Astrocyte (in vitro differentiated cells and primary cell): ENCODE results near the gene TGM6. TPM values are rescaled to one million over a fixed set of nuclear protein-coding genes. Genes with fewer than 3 reads are reported as not detected.

Source experiments
- DNase-seq: peaks from one replicate; pipeline ENCODE4 v3.0.0-alpha.2; 2010; ENCODE audit warnings: low read depth
- FAIRE-seq: peaks from 2 replicates; lab custom pipeline; 2011; peaks lifted over from hg19 to GRCh38; lab: Jason Lieb, UNC
- H2AFZ ChIP-seq: 2 replicates; pipeline ENCODE4 v1.6.0; 2012; ENCODE audit warnings: low read depth, low read length, inconsistent platforms
- H3K27ac ChIP-seq: 2 replicates; pipeline ENCODE4 v1.5.1; 2011; ENCODE audit warnings: low read depth, low read length, inconsistent platforms
- H3K27me3 ChIP-seq: 2 replicates; pipeline ENCODE4 v1.6.0; 2011; ENCODE audit warnings: low read length, inconsistent platforms; ENCODE audit not compliant: insufficient read depth
- H3K36me3 ChIP-seq: 2 replicates; pipeline ENCODE4 v1.5.1; 2011; ENCODE audit warnings: low read length, inconsistent platforms; ENCODE audit not compliant: insufficient read depth
- H3K4me1 ChIP-seq: 2 replicates; pipeline ENCODE4 v1.5.1; 2011; ENCODE audit warnings: low read length, inconsistent platforms; ENCODE audit not compliant: insufficient read depth
- H3K4me2 ChIP-seq: 2 replicates; pipeline ENCODE4 v1.6.0; 2012; ENCODE audit warnings: low read length, inconsistent platforms
- H3K4me3 ChIP-seq: 2 replicates; pipeline ENCODE4 v1.5.1; 2011; ENCODE audit warnings: low read depth, mild to moderate bottlenecking, low read length, inconsistent platforms; ENCODE audit not compliant: insufficient read depth
- H3K79me2 ChIP-seq: 2 replicates; pipeline ENCODE4 v1.6.0; 2012; ENCODE audit warnings: mild to moderate bottlenecking, low read length, inconsistent platforms; ENCODE audit not compliant: insufficient read depth
- H3K9ac ChIP-seq: 2 replicates; pipeline ENCODE4 v1.6.0; 2012; ENCODE audit warnings: mild to moderate bottlenecking, low read length, inconsistent platforms
- H3K9me3 ChIP-seq: 2 replicates; pipeline ENCODE4 v1.5.1; 2012; ENCODE audit warnings: low read depth, mild to moderate bottlenecking, low read length, inconsistent platforms; ENCODE audit not compliant: insufficient read depth
- H4K20me1 ChIP-seq: 2 replicates; pipeline ENCODE4 v1.6.0; 2012; ENCODE audit warnings: low read length, inconsistent platforms; ENCODE audit not compliant: insufficient read depth
- H3K27ac Mint-ChIP-seq: one replicate; pipeline ENCODE4 v1.8.0; 2021; ENCODE audit warnings: mild to moderate bottlenecking, mixed read lengths; ENCODE audit not compliant: unreplicated experiment
- H3K27me3 Mint-ChIP-seq: one replicate; pipeline ENCODE4 v1.8.0; 2021; ENCODE audit warnings: low read depth, mixed read lengths; ENCODE audit not compliant: unreplicated experiment
- H3K36me3 Mint-ChIP-seq: one replicate; pipeline ENCODE4 v1.8.0; 2021; ENCODE audit warnings: low read depth, mixed read lengths; ENCODE audit not compliant: unreplicated experiment
- H3K4me1 Mint-ChIP-seq: one replicate; pipeline ENCODE4 v1.8.0; 2021; ENCODE audit warnings: low read depth, mixed read lengths; ENCODE audit not compliant: unreplicated experiment
- H3K4me3 Mint-ChIP-seq: one replicate; pipeline ENCODE4 v1.8.0; 2021; ENCODE audit warnings: mild to moderate bottlenecking, moderate library complexity, mixed read lengths; ENCODE audit not compliant: unreplicated experiment
- H3K9me3 Mint-ChIP-seq: one replicate; pipeline ENCODE4 v1.8.0; 2021; ENCODE audit warnings: mild to moderate bottlenecking, mixed read lengths; ENCODE audit not compliant: unreplicated experiment
- EZH2 ChIP-seq: IDR thresholded peaks from 2 replicates; pipeline ENCODE4 v1.6.1; 2012; ENCODE audit warnings: mild to moderate bottlenecking, low read length, inconsistent platforms; ENCODE audit not compliant: insufficient read depth
- total RNA-seq: library from RNA; stranded (reverse); gene quantifications from 2 replicates; pipeline ENCODE4 v1.2.1, GENCODE V29; 2021
- TF ChIP-seq, protein P1 (sequence below): IDR thresholded peaks from 2 replicates; pipeline ENCODE4 v1.5.1; 2011; ENCODE audit warnings: low read depth, mild to moderate bottlenecking, inconsistent platforms, low read length, moderate library complexity; ENCODE audit not compliant: insufficient read depth

TGM6 gene
- total RNA-seq, 1 donor from 2014 or later, result not detected

DNA sequence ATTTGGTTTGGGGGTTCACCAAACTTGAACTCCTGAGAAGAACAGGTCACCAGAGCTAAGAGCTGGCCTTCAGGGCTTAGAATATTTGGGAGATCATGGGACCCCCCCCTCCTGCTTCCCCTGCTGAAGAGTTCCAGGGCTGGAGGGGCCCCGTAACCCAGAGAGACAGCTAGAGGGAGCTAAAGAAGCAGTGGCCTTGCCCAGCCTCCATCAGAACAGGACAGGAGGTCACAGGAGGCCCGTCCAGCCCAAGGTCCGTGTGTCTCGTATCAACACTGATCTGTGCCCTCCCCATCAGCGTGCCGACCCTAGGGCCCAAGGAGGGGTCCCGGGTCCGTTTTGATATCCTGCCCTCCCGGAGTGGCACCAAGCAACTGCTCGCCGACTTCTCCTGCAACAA lies 40.6 kb upstream of the TGM6 start:
- H2AFZ ChIP-seq, result no peak overlapping the region
- FAIRE-seq, result no peak
- H3K4me1 ChIP-seq, result no peaks in the 10 kb centered on the region
- H3K27ac Mint-ChIP-seq, result no peak overlapping the region
- no peaks in the 10 kb centered on the region for H3K79me2 ChIP-seq
- TF ChIP-seq EZH2, result no peak
- TF ChIP-seq, protein P1, sequence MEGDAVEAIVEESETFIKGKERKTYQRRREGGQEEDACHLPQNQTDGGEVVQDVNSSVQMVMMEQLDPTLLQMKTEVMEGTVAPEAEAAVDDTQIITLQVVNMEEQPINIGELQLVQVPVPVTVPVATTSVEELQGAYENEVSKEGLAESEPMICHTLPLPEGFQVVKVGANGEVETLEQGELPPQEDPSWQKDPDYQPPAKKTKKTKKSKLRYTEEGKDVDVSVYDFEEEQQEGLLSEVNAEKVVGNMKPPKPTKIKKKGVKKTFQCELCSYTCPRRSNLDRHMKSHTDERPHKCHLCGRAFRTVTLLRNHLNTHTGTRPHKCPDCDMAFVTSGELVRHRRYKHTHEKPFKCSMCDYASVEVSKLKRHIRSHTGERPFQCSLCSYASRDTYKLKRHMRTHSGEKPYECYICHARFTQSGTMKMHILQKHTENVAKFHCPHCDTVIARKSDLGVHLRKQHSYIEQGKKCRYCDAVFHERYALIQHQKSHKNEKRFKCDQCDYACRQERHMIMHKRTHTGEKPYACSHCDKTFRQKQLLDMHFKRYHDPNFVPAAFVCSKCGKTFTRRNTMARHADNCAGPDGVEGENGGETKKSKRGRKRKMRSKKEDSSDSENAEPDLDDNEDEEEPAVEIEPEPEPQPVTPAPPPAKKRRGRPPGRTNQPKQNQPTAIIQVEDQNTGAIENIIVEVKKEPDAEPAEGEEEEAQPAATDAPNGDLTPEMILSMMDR, result no peak
- no peak overlapping the region for H3K4me3 Mint-ChIP-seq
- H3K4me1 Mint-ChIP-seq, result no peaks in the 10 kb centered on the region
- no peak overlapping the region for H3K4me3 ChIP-seq
- H3K9me3 Mint-ChIP-seq, result no peaks in the 10 kb centered on the region
- H4K20me1 ChIP-seq, result no peaks in the 10 kb centered on the region
- H3K9ac ChIP-seq, result no peak overlapping the region
- H3K36me3 ChIP-seq, result no peaks in the 10 kb centered on the region
- H3K27me3 ChIP-seq, result peaks cover 4% of the 10 kb centered on the region
- peaks cover 19% of the 10 kb centered on the region for H3K27me3 Mint-ChIP-seq
- no peaks in the 10 kb centered on the region for H3K36me3 Mint-ChIP-seq
- H3K4me2 ChIP-seq, result no peak overlapping the region
- no peaks in the 10 kb centered on the region for H3K9me3 ChIP-seq
- H3K27ac ChIP-seq, result no peak overlapping the region
- DNase-seq, result no peak

DNA sequence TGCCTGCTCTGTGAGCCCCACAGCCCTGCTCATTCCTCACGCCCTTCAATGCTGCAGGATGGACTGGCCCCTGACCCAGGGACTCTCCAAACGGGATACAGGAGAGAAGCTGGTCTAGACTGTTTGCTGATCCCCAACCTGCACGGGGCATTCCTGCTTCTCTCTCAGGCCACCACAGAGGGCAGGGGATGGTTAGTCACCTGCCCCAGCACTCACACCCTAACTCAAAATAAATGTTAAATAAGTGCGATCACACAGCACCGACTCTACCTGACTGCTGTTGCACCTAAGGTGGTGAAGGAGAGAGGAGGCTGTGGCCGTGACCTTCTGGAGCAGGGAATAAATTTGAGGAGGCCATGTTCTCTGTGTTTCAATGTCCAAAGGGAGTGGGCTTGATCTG lies 39.9 kb upstream of the TGM6 start:
- Mint-ChIP-seq H3K27ac (no peak overlapping the region), H3K27me3 (peaks cover 16% of the 10 kb centered on the region)

DNA sequence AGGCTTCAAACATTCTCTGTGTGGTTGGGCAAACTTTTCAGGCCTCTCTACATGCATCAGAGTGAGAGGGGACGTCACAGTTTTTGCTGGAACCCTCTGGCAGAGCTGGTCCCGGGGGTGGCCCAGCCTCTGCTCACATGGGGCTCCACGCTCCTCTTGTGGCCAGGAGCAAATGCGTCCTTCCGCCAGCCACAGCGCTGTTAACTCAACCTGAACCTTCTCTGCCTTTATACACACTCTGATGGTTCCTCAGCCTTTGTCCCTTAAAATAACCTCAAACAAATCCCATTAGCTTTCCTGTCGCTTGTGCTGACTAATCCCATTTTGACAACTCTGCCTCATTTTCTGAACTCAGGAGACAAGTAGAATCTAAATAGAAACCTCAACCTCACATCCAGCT lies 39.4 kb upstream of the TGM6 start:
- no peak overlapping the region for H3K4me3 Mint-ChIP-seq
- Histone ChIP-seq H3K4me1 (no peaks in the 10 kb centered on the region), H3K4me3 (no peak overlapping the region), H3K36me3 (no peaks in the 10 kb centered on the region), H3K9ac (no peak overlapping the region), H3K79me2 (no peaks in the 10 kb centered on the region), H4K20me1 (no peaks in the 10 kb centered on the region), H3K27ac (no peak overlapping the region), H2AFZ (no peak overlapping the region), H3K4me2 (no peak overlapping the region), H3K9me3 (no peaks in the 10 kb centered on the region), H3K27me3 (peaks cover 4% of the 10 kb centered on the region)
- no peak for TF ChIP-seq EZH2
- TF ChIP-seq, protein P1, result no peak
- H3K36me3 Mint-ChIP-seq, result no peaks in the 10 kb centered on the region
- peaks cover 16% of the 10 kb centered on the region for H3K27me3 Mint-ChIP-seq
- no peaks in the 10 kb centered on the region for H3K4me1 Mint-ChIP-seq
- no peaks in the 10 kb centered on the region for H3K9me3 Mint-ChIP-seq
- DNase-seq, result no peak
- H3K27ac Mint-ChIP-seq, result no peak overlapping the region
- no peak for FAIRE-seq

More for the DNA sequence above, 39.9 kb upstream of the TGM6 start:
- H3K79me2 ChIP-seq, result no peaks in the 10 kb centered on the region
- Mint-ChIP-seq H3K9me3 (no peaks in the 10 kb centered on the region), H3K4me3 (no peak overlapping the region), H3K36me3 (no peaks in the 10 kb centered on the region), H3K4me1 (no peaks in the 10 kb centered on the region)
- no peak overlapping the region for H3K4me3 ChIP-seq
- no peak overlapping the region for H3K9ac ChIP-seq
- peaks cover 4% of the 10 kb centered on the region for H3K27me3 ChIP-seq
- no peak overlapping the region for H2AFZ ChIP-seq
- TF ChIP-seq, protein P1, result no peak
- TF ChIP-seq EZH2, result no peak
- no peak overlapping the region for H3K4me2 ChIP-seq
- H3K9me3 ChIP-seq, result no peaks in the 10 kb centered on the region
- no peaks in the 10 kb centered on the region for H3K36me3 ChIP-seq
- no peak overlapping the region for H3K27ac ChIP-seq
- H4K20me1 ChIP-seq, result no peaks in the 10 kb centered on the region
- FAIRE-seq (no peak), DNase-seq (no peak)
- no peaks in the 10 kb centered on the region for H3K4me1 ChIP-seq
